Muscle of leg (tissue), 11 donors: ENCODE results near the gene DAZAP2. TPM values are rescaled to one million over a fixed set of nuclear protein-coding genes. Genes with fewer than 3 reads are reported as not detected.
"Not testable (repeated sequence)": the region's sequence is repeated elsewhere in the genome, so short reads cannot be mapped to it uniquely, and the experiment has no call there.

ENCODE experiments used
- DNase-seq: peaks from one replicate; pipeline ENCODE4 v3.0.0; 2013
- H3K27ac ChIP-seq: one replicate; pipeline ENCODE4 v1.5.1; 2013; ENCODE audit warnings: mild to moderate bottlenecking, low read length, control low read depth
- H3K27me3 ChIP-seq: one replicate; pipeline ENCODE4 v1.6.1; 2013; ENCODE audit warnings: low read length; ENCODE audit not compliant: control insufficient read depth, insufficient read depth
- H3K36me3 ChIP-seq: one replicate; pipeline ENCODE4 v1.6.1; 2013; ENCODE audit warnings: low read length; ENCODE audit not compliant: control insufficient read depth, insufficient read depth
- H3K4me1 ChIP-seq: one replicate; pipeline ENCODE4 v1.6.1; 2013; ENCODE audit warnings: low read length; ENCODE audit not compliant: control insufficient read depth, insufficient read depth
- H3K4me3 ChIP-seq: one replicate; pipeline ENCODE4 v1.5.1; 2013; ENCODE audit warnings: low read length, control low read depth
- H3K9me3 ChIP-seq: replicated peaks from 2 replicates; pipeline ENCODE4 v1.6.1; 2013; ENCODE audit warnings: low read depth, low read length; ENCODE audit not compliant: control insufficient read depth
- WGBS: methylation state at CpG from one replicate; pipeline ENCODE4 v1.1.5; 2013; ENCODE audit warnings: missing lambda C conversion rate; ENCODE audit not compliant: insufficient coverage; 5-methylcytosine and 5-hydroxymethylcytosine counted together
- polyA plus RNA-seq, 8 donors: library from polyadenylated mRNA; unstranded; fragments of 120-200 nt; gene quantifications; one replicate each; pipeline versions ENCODE4 v1.2.1 to v1.2.3, GENCODE V29; 2013; ENCODE audit warnings: inconsistent platforms in 1 of 8, low replicate concordance in 1 of 8; ENCODE audit not compliant: insufficient read length in 8 of 8, insufficient read depth in 1 of 8
- total RNA-seq: library from RNA; stranded (reverse); fragments of 120-200 nt; gene quantifications from one replicate; pipeline ENCODE4 v1.2.4, GENCODE V29; 2013

Gene DAZAP2
- total and polyA plus RNA-seq, 9 donors = 46.1 to 101 (median 76.9) TPM

DNA sequence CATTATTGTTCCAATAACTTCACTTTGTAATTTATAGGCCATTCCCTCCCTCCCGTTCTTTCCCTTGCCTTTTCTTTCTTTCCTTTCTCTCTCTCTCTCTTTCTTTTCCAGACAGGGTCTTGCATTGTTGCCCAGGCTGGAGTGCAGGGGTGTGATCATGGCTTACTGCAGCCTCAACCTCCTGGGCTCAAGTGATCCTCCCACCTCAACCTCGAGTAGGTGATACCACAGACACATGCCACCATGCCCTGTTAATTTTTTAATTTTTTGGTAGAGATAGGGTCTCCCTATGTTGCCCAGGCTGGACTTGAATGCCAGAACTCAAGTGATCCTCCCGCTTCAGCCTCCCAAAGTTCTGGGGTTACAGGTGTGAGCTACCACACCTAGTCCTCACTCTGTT is 14.0 kb upstream of the DAZAP2 start:
- DNase-seq = no peak
- Histone ChIP-seq H3K4me3 (no peak overlapping the region), H3K9me3 (no peaks in the 10 kb centered on the region), H3K27me3 (no peaks in the 10 kb centered on the region), H3K27ac (no peak overlapping the region), H3K36me3 (peaks cover 6% of the 10 kb centered on the region), H3K4me1 (no peaks in the 10 kb centered on the region)
- 77% methylated on average over 2 of the region's 3 CpGs for WGBS

DNA sequence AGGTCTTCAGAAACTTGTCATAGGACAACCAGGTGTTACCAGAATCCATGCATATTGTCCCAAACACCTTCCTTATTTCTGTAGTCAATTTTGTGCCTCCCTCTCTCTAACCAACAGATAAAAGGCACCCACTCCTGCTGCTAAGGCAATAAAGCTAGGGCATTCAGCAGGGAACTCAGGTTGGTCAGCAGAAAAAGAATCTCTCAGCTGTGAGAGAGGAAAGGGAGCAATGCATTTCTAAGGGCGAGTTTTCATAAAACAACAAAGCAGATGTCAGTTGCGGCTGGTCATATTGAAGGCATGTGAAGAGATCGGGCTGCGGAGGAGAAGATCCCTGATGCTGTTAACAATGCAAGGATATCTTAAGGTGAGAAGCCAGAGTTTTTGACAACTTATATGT is 13.4 kb upstream of the DAZAP2 start:
- Histone ChIP-seq H3K27me3 (no peaks in the 10 kb centered on the region), H3K9me3 (no peaks in the 10 kb centered on the region), H3K36me3 (peaks cover 6% of the 10 kb centered on the region), H3K4me3 (no peak overlapping the region), H3K4me1 (no peaks in the 10 kb centered on the region), H3K27ac (no peak overlapping the region)
- no peak for DNase-seq
- 60% methylated on average over 1 of the region's 4 CpGs for WGBS

DNA sequence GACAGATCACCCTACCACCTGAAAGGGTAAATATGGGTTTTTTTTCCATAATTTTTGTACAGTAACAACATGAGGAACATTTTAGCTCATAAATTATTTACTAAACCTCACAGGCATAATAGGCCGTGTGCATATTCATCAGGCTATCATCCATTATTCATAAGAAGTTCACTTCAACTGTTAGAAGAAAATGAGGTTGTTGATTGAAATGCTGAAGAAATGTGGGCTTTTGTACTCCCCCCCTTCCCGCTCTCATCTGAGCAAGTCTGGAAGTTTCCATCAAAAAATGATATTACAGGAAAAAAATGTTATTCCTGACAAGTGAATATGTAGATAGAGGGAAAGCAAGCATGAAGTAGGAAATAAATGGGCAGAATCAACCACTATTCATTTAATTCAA is 12.9 kb upstream of the DAZAP2 start:
- Histone ChIP-seq H3K4me1 (no peaks in the 10 kb centered on the region), H3K4me3 (no peak overlapping the region), H3K27me3 (no peaks in the 10 kb centered on the region), H3K36me3 (peaks cover 6% of the 10 kb centered on the region), H3K27ac (no peak overlapping the region), H3K9me3 (no peaks in the 10 kb centered on the region)
- WGBS = no CpG with 5 or more reads among the region's 2 CpGs
- DNase-seq = no peak

DNA sequence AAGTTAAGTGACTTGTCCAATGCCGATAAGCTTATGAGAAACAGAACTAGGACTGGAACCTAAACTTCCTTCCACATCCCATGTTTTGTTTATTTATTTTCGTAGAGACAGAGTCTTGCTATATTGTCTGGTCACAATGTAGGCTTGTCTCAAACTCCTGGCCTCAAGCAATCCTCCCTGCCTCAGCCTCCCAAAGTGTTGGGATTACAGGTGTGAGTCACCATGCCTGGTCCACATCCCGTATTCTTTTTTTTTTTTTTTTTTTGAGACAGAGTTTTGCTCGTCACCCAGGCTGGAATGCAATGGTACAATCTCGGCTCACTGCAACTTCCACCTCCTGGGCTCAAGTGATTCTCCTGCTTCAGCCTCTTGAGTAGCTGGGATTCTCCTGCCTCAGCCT is 11.5 kb upstream of the DAZAP2 start:
- H3K4me3 ChIP-seq = not testable (repeated sequence)

DNA sequence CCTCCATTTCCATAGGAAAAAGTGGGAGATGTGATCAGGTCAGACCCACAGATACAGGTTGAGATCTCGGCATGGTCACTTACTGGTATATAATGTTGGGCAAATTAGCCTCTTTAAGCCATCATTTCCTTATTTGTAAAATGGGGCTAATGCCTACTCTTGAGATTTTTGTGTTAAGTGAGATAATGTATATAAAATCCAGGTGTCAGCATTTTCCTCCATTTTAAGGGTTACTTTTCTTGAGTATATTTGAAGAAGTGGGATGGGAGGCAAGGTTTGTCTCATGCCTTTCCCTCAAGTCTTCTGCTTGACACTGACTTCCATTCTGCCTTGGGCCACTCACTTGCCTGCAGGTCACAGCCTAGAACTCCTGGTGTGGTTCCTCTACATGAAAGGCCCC is 10.7 kb upstream of the DAZAP2 start:
- WGBS = no CpG with 5 or more reads among the region's 1 CpG
- Histone ChIP-seq H3K9me3 (peaks cover 2% of the 10 kb centered on the region), H3K36me3 (peaks cover 6% of the 10 kb centered on the region), H3K27me3 (no peaks in the 10 kb centered on the region), H3K4me1 (no peaks in the 10 kb centered on the region), H3K4me3 (no peak overlapping the region), H3K27ac (no peak overlapping the region)
- no peak for DNase-seq

More for the DNA sequence above, 11.5 kb upstream of the DAZAP2 start:
- not testable (repeated sequence) for H3K27me3 ChIP-seq, H3K27ac ChIP-seq, H3K9me3 ChIP-seq, H3K36me3 ChIP-seq, DNase-seq, H3K4me1 ChIP-seq
- WGBS = no CpG with 5 or more reads among the region's 5 CpGs

DNA sequence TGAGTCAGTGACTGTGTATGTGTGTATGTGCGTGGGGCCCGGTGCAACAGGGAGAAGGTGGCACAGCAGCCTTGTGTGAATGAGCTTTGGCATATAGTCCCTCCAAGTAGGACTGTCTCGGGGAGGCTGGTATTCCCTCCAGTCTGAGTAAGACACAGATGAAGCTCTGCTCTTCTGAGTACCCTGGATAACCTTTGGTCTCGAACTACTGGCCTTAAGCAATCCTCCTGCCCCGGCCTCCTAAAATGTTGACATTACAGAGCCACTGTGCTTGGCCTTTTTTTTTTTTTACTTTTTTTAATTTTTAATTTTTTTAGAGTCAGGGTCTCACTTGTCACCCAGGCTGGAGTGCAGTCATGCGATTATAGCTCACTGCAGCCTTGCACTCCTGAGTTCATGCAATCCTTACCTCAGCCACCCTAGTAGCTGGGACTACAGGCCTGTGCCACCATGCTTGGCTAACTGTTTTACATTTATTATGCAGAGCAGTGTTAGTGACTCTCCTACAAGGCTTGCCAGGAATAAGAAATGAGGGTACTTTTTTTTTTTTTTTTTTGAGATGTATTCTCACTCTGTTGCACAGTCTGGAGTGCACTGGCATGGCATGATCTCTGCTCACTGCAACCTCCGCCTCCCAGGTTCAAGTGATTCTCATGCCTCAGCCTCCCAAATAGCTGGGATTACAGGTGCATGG is 9.4 kb upstream of the DAZAP2 start:
- no peak for DNase-seq
- Histone ChIP-seq H3K27me3 (no peaks in the 10 kb centered on the region), H3K36me3 (peaks cover 6% of the 10 kb centered on the region), H3K9me3 (peaks cover 2% of the 10 kb centered on the region), H3K4me1 (no peaks in the 10 kb centered on the region), H3K4me3 (no peak overlapping the region), H3K27ac (no peak overlapping the region)
- 92% methylated on average over 5 of the region's 7 CpGs for WGBS

DNA sequence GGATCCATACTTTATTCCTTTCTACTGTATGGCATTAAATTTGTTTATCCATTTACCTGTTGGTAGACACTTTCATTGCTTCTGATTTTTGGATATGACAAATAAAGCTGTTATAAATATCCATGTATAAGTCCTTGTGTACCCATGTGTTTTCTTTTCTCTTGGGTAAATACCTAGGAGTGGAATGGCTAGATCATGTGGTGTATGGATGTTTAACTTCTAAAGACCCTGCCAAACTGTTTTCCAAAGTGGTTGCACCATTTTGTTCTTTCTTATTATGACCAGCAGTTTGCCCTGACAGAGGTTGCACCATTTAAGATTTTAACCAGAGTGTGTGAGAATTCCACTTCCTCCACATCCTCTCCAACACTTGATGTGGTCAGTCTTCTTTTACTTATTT is 6.0 kb upstream of the DAZAP2 start:
- H3K9me3 ChIP-seq = peaks cover 2% of the 10 kb centered on the region
- no peak for DNase-seq
- H3K36me3 ChIP-seq = no peaks in the 10 kb centered on the region
- no peaks in the 10 kb centered on the region for H3K4me1 ChIP-seq
- H3K27ac ChIP-seq = no peak overlapping the region
- H3K27me3 ChIP-seq = no peaks in the 10 kb centered on the region
- H3K4me3 ChIP-seq = no peak overlapping the region

DNA sequence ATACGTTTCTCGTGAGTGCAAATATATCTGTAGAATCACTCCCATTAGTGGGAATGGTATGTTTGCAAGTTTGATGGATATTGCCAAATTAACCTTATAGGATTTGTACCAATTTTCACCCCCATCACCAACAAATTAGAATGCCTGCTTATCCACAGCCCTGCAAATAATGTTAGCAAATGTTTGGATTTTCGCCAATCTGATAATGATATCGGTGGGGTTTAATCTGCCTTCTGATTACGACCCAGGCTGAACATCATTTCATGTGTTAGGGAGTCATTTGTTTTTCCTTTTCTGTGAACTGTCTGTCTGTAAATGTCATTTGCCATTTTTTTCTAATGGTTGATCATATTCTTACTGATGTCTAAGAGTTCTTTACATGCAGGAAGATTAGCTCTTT is 4.1 kb upstream of the DAZAP2 start:
- Histone ChIP-seq H3K36me3 (no peaks in the 10 kb centered on the region), H3K27me3 (no peaks in the 10 kb centered on the region), H3K4me1 (peaks cover 5% of the 10 kb centered on the region), H3K27ac (no peak overlapping the region), H3K4me3 (no peak overlapping the region), H3K9me3 (peaks cover 2% of the 10 kb centered on the region)
- WGBS = 88% methylated on average over 3 of the region's 5 CpGs
- DNase-seq = no peak

DNA sequence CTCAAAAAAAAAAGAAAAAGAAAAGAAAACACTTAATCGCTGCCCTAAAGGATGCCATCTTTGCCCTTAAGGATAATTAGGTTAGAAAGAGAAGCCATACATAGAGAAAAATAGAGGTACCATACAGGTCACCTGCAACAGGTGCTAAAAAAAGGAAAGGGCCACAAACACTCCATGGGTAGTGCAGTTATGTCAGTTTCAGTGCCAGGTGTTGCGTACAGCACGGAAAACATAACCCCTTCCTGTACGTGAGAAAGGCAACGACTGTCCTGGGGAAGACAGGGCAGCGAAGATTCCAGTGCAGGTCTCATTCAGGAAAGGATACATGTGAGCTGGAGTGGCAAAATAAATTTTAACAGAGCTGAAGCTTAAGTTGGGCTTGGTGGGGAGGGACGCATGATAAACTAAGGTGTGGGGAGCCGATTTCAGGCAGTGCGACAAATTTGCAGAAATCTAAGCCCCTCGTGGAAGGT is 553 bp upstream of the DAZAP2 start:
- Histone ChIP-seq H3K36me3 (peaks cover 25% of the 10 kb centered on the region), H3K27me3 (no peaks in the 10 kb centered on the region), H3K4me1 (peaks cover 12% of the 10 kb centered on the region), H3K4me3 (peak overlapping the region; percentile 97), H3K27ac (peak overlapping the region; percentile 60), H3K9me3 (no peaks in the 10 kb centered on the region)
- DNase-seq = no peak
- WGBS = under 1% methylated on average over 9 of the region's 10 CpGs

DNA sequence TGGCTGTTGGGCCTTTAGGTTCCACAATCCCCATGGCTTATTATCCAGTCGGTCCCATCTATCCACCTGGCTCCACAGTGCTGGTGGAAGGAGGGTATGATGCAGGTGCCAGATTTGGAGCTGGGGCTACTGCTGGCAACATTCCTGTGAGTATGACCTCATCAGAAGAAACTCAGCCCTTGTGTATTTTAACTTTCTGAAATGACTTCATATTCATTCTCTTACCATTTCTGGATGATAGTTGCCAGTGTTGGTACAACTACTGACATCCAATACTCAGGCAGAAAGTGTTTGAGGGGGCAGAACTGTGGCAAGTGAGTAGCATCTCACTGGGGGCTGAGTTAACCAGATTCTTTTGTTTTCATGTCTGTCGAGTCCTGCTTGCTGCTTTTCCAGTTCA is 2.3 kb downstream of the DAZAP2 start:
- H3K4me1 ChIP-seq = peaks cover 14% of the 10 kb centered on the region
- no CpG with 5 or more reads among the region's 2 CpGs for WGBS
- no peaks in the 10 kb centered on the region for H3K9me3 ChIP-seq
- no peak for DNase-seq
- peaks cover 35% of the 10 kb centered on the region for H3K36me3 ChIP-seq
- H3K27me3 ChIP-seq = no peaks in the 10 kb centered on the region
- H3K4me3 ChIP-seq = no peak overlapping the region
- H3K27ac ChIP-seq = no peak overlapping the region

DNA sequence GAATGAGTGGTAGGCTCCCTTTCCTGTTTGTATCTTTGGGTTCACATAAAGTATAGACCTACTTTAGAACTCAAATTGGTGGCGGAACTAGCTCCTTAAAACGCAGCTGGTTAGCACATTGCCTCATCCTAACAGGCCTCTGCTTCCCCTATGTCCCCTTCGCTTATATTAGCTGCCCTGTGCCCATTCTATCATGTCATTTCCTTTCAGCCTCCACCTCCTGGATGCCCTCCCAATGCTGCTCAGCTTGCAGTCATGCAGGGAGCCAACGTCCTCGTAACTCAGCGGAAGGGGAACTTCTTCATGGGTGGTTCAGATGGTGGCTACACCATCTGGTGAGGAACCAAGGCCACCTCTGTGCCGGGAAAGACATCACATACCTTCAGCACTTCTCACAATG is 3.5 kb downstream of the DAZAP2 start:
- Histone ChIP-seq H3K4me1 (peaks cover 16% of the 10 kb centered on the region), H3K36me3 (peaks cover 35% of the 10 kb centered on the region), H3K27me3 (no peaks in the 10 kb centered on the region), H3K27ac (no peak overlapping the region), H3K4me3 (no peak overlapping the region), H3K9me3 (no peaks in the 10 kb centered on the region)
- no peak for DNase-seq
- whole genome bisulfite sequencing = 84% methylated on average over 3 of the region's 7 CpGs
